H9 (cell line): ENCODE results near the gene EDIL3. TPM values are rescaled to one million over a fixed set of nuclear protein-coding genes. Genes with fewer than 3 reads are reported as not detected.

Source experiments
- DNase-seq: peaks from one replicate; pipeline ENCODE4 v3.0.0-alpha.2; 2017
- H2AFZ ChIP-seq: one replicate; pipeline ENCODE4 v1.6.1; 2013; ENCODE audit warnings: mild to moderate bottlenecking, low read length, control low read depth, moderate library complexity
- H2AK5ac ChIP-seq: 2 replicates; pipeline ENCODE4 v1.6.1; 2013; ENCODE audit warnings: low read length, control low read depth, mixed read lengths; ENCODE audit not compliant: insufficient read length
- H2BK120ac ChIP-seq: one replicate; pipeline ENCODE4 v1.6.1; 2013; ENCODE audit warnings: low read depth, mild to moderate bottlenecking, low read length, control low read depth, inconsistent platforms; ENCODE audit not compliant: poor library complexity, severe bottlenecking
- H2BK12ac ChIP-seq: 2 replicates; pipeline ENCODE4 v1.6.1; 2013; ENCODE audit warnings: low read length, control low read depth, mixed read lengths, low read depth; ENCODE audit not compliant: insufficient read length
- H2BK15ac ChIP-seq: 2 replicates; pipeline ENCODE4 v1.6.1; 2013; ENCODE audit warnings: low read depth, low read length, control low read depth
- H2BK20ac ChIP-seq: one replicate; pipeline ENCODE4 v1.6.1; 2013; ENCODE audit warnings: low read depth, mild to moderate bottlenecking, low read length, control low read depth, inconsistent platforms; ENCODE audit not compliant: poor library complexity, severe bottlenecking
- H2BK5ac ChIP-seq: 2 replicates; pipeline ENCODE4 v1.6.1; 2013; ENCODE audit warnings: low read length, control low read depth, mixed read lengths; ENCODE audit not compliant: insufficient read length
- H3K14ac ChIP-seq: 2 replicates; pipeline ENCODE4 v1.6.1; 2013; ENCODE audit warnings: low read length, control low read depth; ENCODE audit not compliant: insufficient read depth
- H3K18ac ChIP-seq: 2 replicates; pipeline ENCODE4 v1.6.1; 2013; ENCODE audit warnings: low read depth, mild to moderate bottlenecking, mixed read lengths, low read length, control low read depth; ENCODE audit not compliant: insufficient read length
- H3K23ac ChIP-seq: 2 replicates; pipeline ENCODE4 v1.6.1; 2013; ENCODE audit warnings: low read length, control low read depth, mixed read lengths, low read depth; ENCODE audit not compliant: insufficient read length
- H3K23me2 ChIP-seq: 2 replicates; pipeline ENCODE4 v1.6.1; 2013; ENCODE audit warnings: low read depth, mild to moderate bottlenecking, mixed read lengths, low read length, control low read depth; ENCODE audit not compliant: insufficient read length, poor library complexity, severe bottlenecking
- H3K27ac ChIP-seq: 2 replicates; pipeline ENCODE4 v1.5.1; 2013; ENCODE audit warnings: low read length, control low read depth, mixed read lengths, low read depth; ENCODE audit not compliant: insufficient read length
- H3K27me3 ChIP-seq: 2 replicates; pipeline ENCODE4 v1.6.1; 2013; ENCODE audit warnings: low read length, control low read depth, inconsistent platforms; ENCODE audit not compliant: insufficient read depth
- H3K4ac ChIP-seq: 2 replicates; pipeline ENCODE4 v1.6.1; 2013; ENCODE audit warnings: low read depth, mild to moderate bottlenecking, control low read depth, inconsistent platforms, low read length, moderate library complexity
- H3K4me1 ChIP-seq: 2 replicates; pipeline ENCODE4 v1.6.1; 2013; ENCODE audit warnings: low read length, control low read depth, inconsistent platforms; ENCODE audit not compliant: insufficient read depth
- H3K4me2 ChIP-seq: 2 replicates; pipeline ENCODE4 v1.6.1; 2013; ENCODE audit warnings: low read length, control low read depth, mixed read lengths; ENCODE audit not compliant: insufficient read length, insufficient read depth
- H3K56ac ChIP-seq: 2 replicates; pipeline ENCODE4 v1.6.1; 2013; ENCODE audit warnings: low read depth, mild to moderate bottlenecking, mixed read lengths, low read length, control low read depth; ENCODE audit not compliant: insufficient read length
- H3K79me1 ChIP-seq: 2 replicates; pipeline ENCODE4 v1.6.1; 2013; ENCODE audit warnings: low read depth, mild to moderate bottlenecking, moderate library complexity, low read length, control low read depth, inconsistent platforms; ENCODE audit not compliant: insufficient read depth, poor library complexity, severe bottlenecking
- H3K79me2 ChIP-seq: 2 replicates; pipeline ENCODE4 v1.6.1; 2013; ENCODE audit warnings: low read length, control low read depth, inconsistent platforms; ENCODE audit not compliant: insufficient read depth
- H3K9ac ChIP-seq: 2 replicates; pipeline ENCODE4 v1.6.1; 2013; ENCODE audit warnings: low read length, control low read depth, mixed read lengths; ENCODE audit not compliant: insufficient read length; ENCODE audit errors: extremely low read depth
- H3K9me3 ChIP-seq: one replicate; pipeline ENCODE4 v1.6.1; 2013; ENCODE audit warnings: low read depth, low read length, inconsistent platforms; ENCODE audit not compliant: control insufficient read depth
- H3T11ph ChIP-seq: one replicate; pipeline ENCODE4 v1.6.1; 2013; ENCODE audit warnings: mild to moderate bottlenecking, low read length, control low read depth, inconsistent platforms
- H4K20me1 ChIP-seq: one replicate; pipeline ENCODE4 v1.6.1; 2013; ENCODE audit not compliant: control insufficient read depth, insufficient read length, insufficient read depth
- H4K5ac ChIP-seq: 2 replicates; pipeline ENCODE4 v1.6.1; 2013; ENCODE audit warnings: low read depth, mild to moderate bottlenecking, mixed read lengths, low read length, control low read depth; ENCODE audit not compliant: insufficient read length
- H4K8ac ChIP-seq: replicated peaks from 2 replicates; pipeline ENCODE4 v1.6.1; 2013; ENCODE audit warnings: low read length, control low read depth, mixed read lengths, low read depth; ENCODE audit not compliant: insufficient read length
- H4K91ac ChIP-seq: 2 replicates; pipeline ENCODE4 v1.6.1; 2013; ENCODE audit warnings: low read depth, mild to moderate bottlenecking, moderate library complexity, mixed read lengths, low read length, control low read depth; ENCODE audit not compliant: insufficient read length
- H3K27ac Mint-ChIP-seq, 3 experiments: 2 replicates in 2 of 3; 3 replicates in 1 of 3; pipeline ENCODE4 v1.8.0; 2020 to 2021; ENCODE audit warnings: mixed read lengths in 3 of 3, mild to moderate bottlenecking in 1 of 3, moderate library complexity in 1 of 3
- H3K27me3 Mint-ChIP-seq: 2 replicates; pipeline ENCODE4 v1.8.0; 2021; ENCODE audit warnings: low read depth, mild to moderate bottlenecking, moderate library complexity, mixed read lengths
- H3K36me3 Mint-ChIP-seq, 3 experiments: 2 replicates in 2 of 3; 3 replicates in 1 of 3; pipeline ENCODE4 v1.8.0; 2020 to 2021; ENCODE audit warnings: low read depth in 3 of 3, mixed read lengths in 3 of 3; ENCODE audit not compliant: insufficient read depth in 1 of 3
- H3K4me1 Mint-ChIP-seq, 2 experiments: 2 replicates each; pipeline ENCODE4 v1.8.0; 2020; ENCODE audit warnings: mixed read lengths in 2 of 2
- H3K4me3 Mint-ChIP-seq, 2 experiments: 2 replicates in 1 of 2; 3 replicates in 1 of 2; pipeline ENCODE4 v1.8.0; 2020 to 2021; ENCODE audit warnings: mild to moderate bottlenecking in 2 of 2, mixed read lengths in 2 of 2, moderate library complexity in 1 of 2
- H3K9me3 Mint-ChIP-seq, 2 experiments: 2 replicates in 1 of 2; 3 replicates in 1 of 2; pipeline ENCODE4 v1.8.0; 2020; ENCODE audit warnings: mild to moderate bottlenecking in 2 of 2, mixed read lengths in 2 of 2, moderate library complexity in 1 of 2
- WGBS: extraction: QIAGEN DNeasy Blood & Tissue Kit; methylation state at CpG from one replicate; pipeline ENCODE4 v1.1.7; 2013; ENCODE audit warnings: missing lambda C conversion rate, low lambda C conversion rate, mixed read lengths; ENCODE audit not compliant: insufficient read length; ENCODE audit errors: extremely low coverage; 5-methylcytosine and 5-hydroxymethylcytosine counted together
- total RNA-seq: library from RNA; stranded (reverse); gene quantifications from 2 replicates; pipeline ENCODE4 v1.2.1, GENCODE V29; 2021
- TF ChIP-seq, protein P1 (sequence below): fragments of 200-600 bp; sonication (generic); conservative IDR thresholded peaks from 3 replicates; pipeline ENCODE4 v1.8.0; 2021; ENCODE audit warnings: antibody characterized with exemption, mild to moderate bottlenecking

The EDIL3 gene
- total RNA-seq, 1 experiment from 2014 or later = 61.9 TPM

DNA sequence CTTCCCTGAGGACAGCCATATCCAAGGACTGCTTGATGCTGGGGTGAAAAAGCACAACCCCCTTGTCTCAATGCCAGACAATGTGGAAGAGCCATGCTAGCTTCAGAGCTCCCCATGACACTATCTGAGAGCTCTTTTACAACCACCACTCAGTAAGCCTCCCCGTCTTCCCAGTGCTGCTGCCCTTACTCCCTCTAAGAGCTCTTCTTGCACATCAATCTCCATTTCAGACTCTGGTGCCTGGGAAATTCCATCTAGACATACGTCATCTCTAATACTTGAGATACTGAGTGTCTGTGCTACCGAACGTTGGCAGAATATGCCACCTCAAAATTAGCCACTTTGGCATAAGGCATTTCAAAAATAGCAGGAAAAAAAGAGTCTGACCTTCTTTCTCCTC lies 94.5 kb downstream of the EDIL3 start:
- no CpG with 5 or more reads among the region's 4 CpGs for WGBS
- H3K56ac ChIP-seq = no peak overlapping the region
- H2BK12ac ChIP-seq = no peak overlapping the region
- H3K14ac ChIP-seq = no peak overlapping the region
- no peaks in the 10 kb centered on the region for H3K27me3 ChIP-seq
- Mint-ChIP-seq H3K36me3 (no peaks in the 10 kb centered on the region; a peak in 1 of 7 replicates), H3K27me3 (no peaks in the 10 kb centered on the region), H3K4me1 (peaks cover 17 to 25% of the 10 kb centered on the region in 2 experiments), H3K9me3 (no peaks in the 10 kb centered on the region), H3K4me3 (no peak overlapping the region), H3K27ac (peak overlapping the region in 1 of 3 experiments; percentile 35; a peak in 1 of 7 replicates)
- H4K5ac ChIP-seq = no peak overlapping the region
- no peak for DNase-seq
- peaks cover 4% of the 10 kb centered on the region; the same call in 1 of the 2 replicates for H3K4me1 ChIP-seq
- H2BK15ac ChIP-seq = no peak overlapping the region
- no peak overlapping the region for H3K23ac ChIP-seq
- no peak overlapping the region for H3K4ac ChIP-seq
- no peak overlapping the region for H2AFZ ChIP-seq
- H3K79me1 ChIP-seq = no peaks in the 10 kb centered on the region
- H3K9ac ChIP-seq = no peak overlapping the region
- no peak overlapping the region for H3K18ac ChIP-seq
- no peak overlapping the region for H3T11ph ChIP-seq
- no peak overlapping the region for H4K8ac ChIP-seq
- no peak overlapping the region for H2BK5ac ChIP-seq
- TF ChIP-seq, protein P1, sequence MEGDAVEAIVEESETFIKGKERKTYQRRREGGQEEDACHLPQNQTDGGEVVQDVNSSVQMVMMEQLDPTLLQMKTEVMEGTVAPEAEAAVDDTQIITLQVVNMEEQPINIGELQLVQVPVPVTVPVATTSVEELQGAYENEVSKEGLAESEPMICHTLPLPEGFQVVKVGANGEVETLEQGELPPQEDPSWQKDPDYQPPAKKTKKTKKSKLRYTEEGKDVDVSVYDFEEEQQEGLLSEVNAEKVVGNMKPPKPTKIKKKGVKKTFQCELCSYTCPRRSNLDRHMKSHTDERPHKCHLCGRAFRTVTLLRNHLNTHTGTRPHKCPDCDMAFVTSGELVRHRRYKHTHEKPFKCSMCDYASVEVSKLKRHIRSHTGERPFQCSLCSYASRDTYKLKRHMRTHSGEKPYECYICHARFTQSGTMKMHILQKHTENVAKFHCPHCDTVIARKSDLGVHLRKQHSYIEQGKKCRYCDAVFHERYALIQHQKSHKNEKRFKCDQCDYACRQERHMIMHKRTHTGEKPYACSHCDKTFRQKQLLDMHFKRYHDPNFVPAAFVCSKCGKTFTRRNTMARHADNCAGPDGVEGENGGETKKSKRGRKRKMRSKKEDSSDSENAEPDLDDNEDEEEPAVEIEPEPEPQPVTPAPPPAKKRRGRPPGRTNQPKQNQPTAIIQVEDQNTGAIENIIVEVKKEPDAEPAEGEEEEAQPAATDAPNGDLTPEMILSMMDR = no peak
- H3K79me2 ChIP-seq = no peaks in the 10 kb centered on the region; the same call in 1 of the 2 replicates
- no peak overlapping the region for H4K91ac ChIP-seq
- no peaks in the 10 kb centered on the region for H3K9me3 ChIP-seq
- H2AK5ac ChIP-seq = no peak overlapping the region
- H3K27ac ChIP-seq = no peak overlapping the region
- no peak overlapping the region for H2BK20ac ChIP-seq
- H3K4me2 ChIP-seq = no peak overlapping the region
- H4K20me1 ChIP-seq = no peaks in the 10 kb centered on the region
- H2BK120ac ChIP-seq = no peak overlapping the region
- H3K23me2 ChIP-seq = no peaks in the 10 kb centered on the region
